Subcutaneous abdominal adipose tissue (tissue), 5 donors: ENCODE measurements around the gene GJB3.
"Not testable (repeated sequence)": the region's sequence is repeated elsewhere in the genome, so short reads cannot be mapped to it uniquely, and the experiment has no call there.

Experiments used
- H3K27ac ChIP-seq: one replicate; pipeline ENCODE4 v1.7.0; 2013; ENCODE audit warnings: low read depth, mild to moderate bottlenecking, inconsistent platforms, low read length, moderate library complexity
- H3K27me3 ChIP-seq, 5 donors: one replicate each; pipeline ENCODE4 v1.7.0; 2013; ENCODE audit warnings: low read length in 5 of 5, inconsistent platforms in 1 of 5; ENCODE audit not compliant: control insufficient read depth in 5 of 5, insufficient read depth in 4 of 5
- H3K36me3 ChIP-seq, 5 donors: one replicate each; pipeline ENCODE4 v1.7.0; 2013; ENCODE audit warnings: low read length in 5 of 5; ENCODE audit not compliant: control insufficient read depth in 5 of 5, insufficient read depth in 5 of 5
- H3K4me1 ChIP-seq, 5 donors: one replicate each; pipeline ENCODE4 v1.7.0; 2013; ENCODE audit warnings: low read length in 5 of 5, mild to moderate bottlenecking in 3 of 5, moderate library complexity in 1 of 5; ENCODE audit not compliant: control insufficient read depth in 5 of 5, insufficient read depth in 5 of 5
- H3K4me3 ChIP-seq, 5 donors: one replicate each; pipeline ENCODE4 v1.7.0; 2013; ENCODE audit warnings: low read length in 5 of 5, low read depth in 1 of 5
- H3K9ac ChIP-seq, 5 donors: one replicate each; pipeline ENCODE4 v1.7.0; 2013; ENCODE audit warnings: low read length in 5 of 5, mild to moderate bottlenecking in 4 of 5, moderate library complexity in 3 of 5
- H3K9me3 ChIP-seq, 5 donors: one replicate each; pipeline ENCODE4 v1.7.0; 2013; ENCODE audit warnings: low read length in 5 of 5; ENCODE audit not compliant: control insufficient read depth in 5 of 5
- donor health status: healthy.
- donor health status: healthy.
- donor health status: healthy.
- donor health status: healthy.
- donor health status: healthy.

GJB3 gene

DNA sequence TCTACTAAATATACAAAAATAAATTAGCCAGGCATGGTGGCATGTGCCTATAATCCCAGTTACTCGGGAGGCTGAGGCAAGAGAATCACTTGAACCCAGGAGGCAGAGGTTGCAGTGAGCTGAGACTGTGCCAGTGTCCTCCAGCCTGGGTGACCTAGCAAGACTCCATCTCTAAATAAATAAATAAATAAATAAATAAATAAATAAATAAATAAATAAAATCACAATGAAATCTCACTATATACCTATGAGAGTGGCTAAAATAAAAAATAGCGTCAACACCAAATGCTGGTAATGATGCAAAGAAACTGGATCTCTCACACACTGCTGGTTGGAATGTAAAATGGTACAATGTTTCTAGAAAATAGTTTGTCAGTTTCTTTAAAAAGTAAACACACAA lies 37.8 kb downstream of the GJB3 start:
- not testable (repeated sequence) for H3K4me3 ChIP-seq, H3K27ac ChIP-seq, H3K4me1 ChIP-seq, H3K36me3 ChIP-seq, H3K9ac ChIP-seq, H3K27me3 ChIP-seq, H3K9me3 ChIP-seq

DNA sequence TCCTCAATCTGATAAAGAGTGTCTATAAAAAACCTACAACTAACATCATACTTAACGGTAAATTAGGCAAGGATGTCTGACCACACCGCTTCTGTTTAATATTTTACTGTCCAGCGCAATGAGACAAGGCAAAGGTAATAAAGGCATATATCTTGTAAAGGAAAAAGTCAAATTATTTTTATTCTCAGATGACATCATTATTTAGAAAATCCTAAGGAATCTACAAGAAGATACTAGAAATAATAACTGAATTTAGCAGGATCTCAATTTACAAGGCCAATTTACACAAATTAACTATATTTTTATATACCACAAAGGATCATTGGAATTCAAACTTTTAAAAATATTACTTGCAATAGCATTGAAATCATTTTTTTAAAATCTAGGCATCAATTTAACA lies 41.2 kb downstream of the GJB3 start:
- Histone ChIP-seq H3K4me1 (peaks cover 0 to 6% (median 0%) of the 10 kb centered on the region in 5 donors), H3K27ac (no peak overlapping the region), H3K36me3 (peaks cover 0 to 5% (median 0%) of the 10 kb centered on the region in 5 donors), H3K4me3 (no peak overlapping the region), H3K9ac (no peak overlapping the region), H3K27me3 (no peaks in the 10 kb centered on the region), H3K9me3 (peaks cover 0 to 12% (median 7%) of the 10 kb centered on the region in 5 donors)

DNA sequence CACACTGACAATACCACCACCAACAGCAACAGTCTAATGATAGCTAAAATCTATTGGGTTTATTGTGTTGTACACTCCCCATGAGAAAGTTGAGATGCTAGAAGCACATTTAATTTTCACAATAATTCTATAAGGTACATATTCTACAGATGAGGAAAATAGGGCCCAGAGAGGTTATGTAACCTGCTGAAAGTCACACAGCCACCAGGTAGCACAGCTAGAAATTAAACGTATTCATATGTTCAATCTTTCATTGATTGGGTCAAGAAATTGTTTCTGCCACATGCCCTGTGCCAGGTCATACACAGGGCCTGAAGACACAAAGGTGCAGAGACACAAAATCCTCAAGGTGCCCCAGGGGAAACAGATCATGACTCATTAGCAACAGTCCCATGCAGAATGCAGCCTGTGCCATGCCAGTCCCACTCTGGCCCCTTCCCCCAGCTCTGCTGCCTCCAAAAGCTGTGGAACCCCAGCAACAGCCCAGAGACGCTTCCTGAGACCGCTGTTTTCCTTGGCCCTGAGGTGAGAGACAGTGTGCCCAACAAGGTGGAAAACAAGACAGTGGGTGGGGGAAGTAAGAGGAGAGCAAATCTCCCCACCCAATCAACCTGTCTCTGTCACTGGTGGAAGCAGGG lies 43.9 kb downstream of the GJB3 start:
- no peak overlapping the region for H3K4me3 ChIP-seq
- no peak overlapping the region for H3K9ac ChIP-seq
- H3K27ac ChIP-seq: no peak overlapping the region
- peaks cover 0 to 11% (median 0%) of the 10 kb centered on the region in 5 donors for H3K4me1 ChIP-seq
- peaks cover 0 to 12% (median 7%) of the 10 kb centered on the region in 5 donors for H3K9me3 ChIP-seq
- H3K36me3 ChIP-seq: peaks cover 0 to 5% (median 0%) of the 10 kb centered on the region in 5 donors
- no peaks in the 10 kb centered on the region for H3K27me3 ChIP-seq

DNA sequence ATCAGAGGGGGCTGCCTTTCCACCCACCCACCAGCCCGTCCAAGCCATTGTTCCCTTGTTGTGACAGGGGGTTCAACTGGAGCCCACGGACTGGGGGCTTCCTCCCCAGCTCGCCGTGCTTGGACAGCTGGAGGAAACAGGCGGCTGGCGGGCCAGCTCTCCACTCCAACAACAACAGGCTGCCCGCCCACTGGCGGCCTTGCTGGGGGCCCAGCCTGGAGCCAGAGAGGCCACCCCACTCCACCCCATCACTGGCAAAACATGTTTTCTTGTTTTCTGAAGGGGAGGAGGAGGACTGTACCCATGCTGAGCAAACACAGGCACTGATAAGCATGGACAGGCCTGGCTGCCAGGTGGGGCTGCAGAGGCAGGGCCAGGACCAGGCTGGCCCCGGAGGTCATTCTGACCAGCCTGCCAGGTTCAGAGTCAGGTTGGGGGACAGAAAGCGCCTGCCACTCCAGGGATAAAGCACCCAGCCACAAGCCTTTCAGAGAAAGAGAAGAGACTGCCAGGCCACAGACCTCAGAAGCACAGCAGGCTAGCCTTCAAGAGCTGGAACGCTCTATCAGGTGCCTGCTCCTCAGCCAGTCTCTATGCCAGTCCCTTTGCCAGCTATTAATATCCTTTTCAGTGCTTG lies 44.6 kb downstream of the GJB3 start:
- Histone ChIP-seq H3K36me3 (peaks cover 0 to 5% (median 0%) of the 10 kb centered on the region in 5 donors), H3K9me3 (peaks cover 0 to 12% (median 7%) of the 10 kb centered on the region in 5 donors), H3K27me3 (no peaks in the 10 kb centered on the region), H3K4me3 (no peak overlapping the region), H3K9ac (no peak overlapping the region), H3K27ac (no peak overlapping the region), H3K4me1 (peaks cover 0 to 11% (median 0%) of the 10 kb centered on the region in 5 donors)

DNA sequence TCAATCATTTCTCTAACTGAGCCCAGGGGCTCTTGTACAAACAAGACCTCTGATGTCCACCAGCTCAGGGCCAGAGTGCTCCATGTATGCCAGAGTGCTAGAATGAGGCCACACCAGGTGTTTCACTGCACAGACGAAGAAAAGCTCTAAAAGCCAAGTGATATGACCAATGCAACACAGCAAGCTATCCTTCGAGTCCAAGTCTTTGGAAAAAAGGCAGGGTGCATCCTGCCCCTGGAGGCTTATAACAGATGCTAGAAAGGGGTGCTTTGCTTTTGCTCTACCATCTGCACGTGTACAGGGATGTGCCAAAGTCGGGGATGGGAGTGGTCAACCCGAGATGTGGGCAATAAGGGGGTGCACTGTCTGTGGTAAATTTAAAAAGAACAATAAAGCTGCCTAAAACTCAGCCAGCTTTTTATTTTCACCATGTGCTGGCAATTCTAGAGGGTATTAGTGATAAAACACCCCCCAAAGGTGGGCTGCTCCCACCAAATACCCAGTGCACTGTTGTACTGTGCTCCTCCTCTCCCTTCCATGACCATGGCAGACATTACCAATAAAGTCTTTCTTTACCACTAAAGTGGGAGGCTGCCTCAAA lies 46.4 kb downstream of the GJB3 start:
- no peaks in the 10 kb centered on the region for H3K27me3 ChIP-seq
- no peak overlapping the region for H3K9ac ChIP-seq
- H3K36me3 ChIP-seq: peaks cover 0 to 8% (median 0%) of the 10 kb centered on the region in 5 donors
- no peak overlapping the region for H3K27ac ChIP-seq
- H3K4me1 ChIP-seq: peaks cover 0 to 17% (median 0%) of the 10 kb centered on the region in 5 donors
- H3K4me3 ChIP-seq: no peak overlapping the region
- H3K9me3 ChIP-seq: peaks cover 0 to 8% (median 5%) of the 10 kb centered on the region in 5 donors

DNA sequence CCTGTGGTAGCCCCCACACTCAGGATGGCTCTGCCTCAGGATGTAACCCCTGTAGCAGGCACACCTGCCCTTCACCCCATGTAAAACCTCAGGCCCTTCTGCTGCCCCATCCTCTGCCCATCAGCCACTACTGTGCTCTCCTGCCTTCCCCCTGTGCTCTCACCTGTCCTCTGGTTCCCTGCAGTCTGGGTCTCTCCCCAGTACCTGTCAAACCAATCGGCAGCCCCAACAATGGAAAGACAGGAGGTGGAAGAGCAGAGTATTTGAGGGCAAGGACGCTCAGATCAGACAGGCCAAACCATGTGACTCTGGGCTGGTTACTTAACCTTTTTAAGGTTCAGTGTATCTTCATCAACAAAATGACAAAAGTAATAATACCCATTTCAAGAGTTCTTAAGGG lies 47.6 kb downstream of the GJB3 start:
- Histone ChIP-seq H3K4me1 (peaks cover 0 to 20% (median 0%) of the 10 kb centered on the region in 5 donors), H3K4me3 (no peak overlapping the region), H3K27me3 (no peaks in the 10 kb centered on the region), H3K27ac (no peak overlapping the region), H3K36me3 (peaks cover 0 to 7% (median 5%) of the 10 kb centered on the region in 5 donors), H3K9me3 (peaks cover 0 to 7% (median 2%) of the 10 kb centered on the region in 5 donors), H3K9ac (no peak overlapping the region)

DNA sequence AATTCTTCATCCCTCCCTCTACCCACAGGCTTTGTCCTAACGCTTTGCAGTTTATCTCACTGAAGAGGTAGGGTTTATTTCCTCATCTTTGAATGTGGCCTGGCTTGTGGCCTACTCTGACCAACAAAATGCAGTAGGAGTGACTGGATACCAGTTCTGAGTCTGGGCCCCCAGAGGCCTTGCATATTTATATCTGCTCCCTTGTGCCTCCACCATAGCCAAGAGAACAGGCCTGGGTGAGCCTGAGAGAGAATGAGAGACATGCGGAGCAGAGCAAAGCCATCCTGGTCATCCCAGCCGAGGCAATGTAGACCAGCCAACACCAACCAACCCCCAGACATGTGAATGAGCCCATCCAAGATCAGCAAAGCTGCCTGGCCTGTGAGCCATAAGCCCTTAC lies 48.2 kb downstream of the GJB3 start:
- Histone ChIP-seq H3K4me3 (no peak overlapping the region), H3K27ac (no peak overlapping the region), H3K9me3 (peaks cover 0 to under 1% (median 0%) of the 10 kb centered on the region in 5 donors), H3K36me3 (peaks cover 0 to 6% (median 3%) of the 10 kb centered on the region in 5 donors), H3K9ac (no peak overlapping the region), H3K4me1 (peaks cover 0 to 22% (median 0%) of the 10 kb centered on the region in 5 donors), H3K27me3 (no peaks in the 10 kb centered on the region)

DNA sequence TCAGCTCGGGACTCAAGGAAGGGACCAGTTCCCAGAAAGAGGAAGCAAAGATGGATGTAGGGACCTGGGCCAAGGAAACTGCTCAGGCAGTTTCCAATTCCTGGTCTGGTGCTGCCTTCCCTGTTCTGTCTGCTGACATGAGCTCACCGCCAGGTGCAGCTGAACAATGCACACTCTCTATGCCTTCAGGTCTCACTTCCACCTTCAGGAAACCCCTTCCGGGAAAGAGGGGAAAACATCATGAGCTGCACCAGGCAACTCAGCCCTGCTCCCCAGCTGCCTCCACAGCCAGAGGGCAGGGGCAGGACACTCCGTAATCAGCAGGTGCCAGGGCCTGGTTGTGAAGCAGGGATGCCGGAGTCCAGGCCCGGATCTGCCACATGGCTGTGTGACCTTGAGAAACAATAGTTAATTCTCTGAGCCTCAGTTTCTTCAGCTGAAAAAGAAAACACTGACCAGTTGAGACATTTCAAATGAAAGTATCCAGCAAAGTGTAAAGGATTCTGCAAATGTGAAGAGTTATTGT lies 50.8 kb downstream of the GJB3 start:
- Histone ChIP-seq H3K4me1 (peaks cover 0 to 39% (median 8%) of the 10 kb centered on the region in 5 donors), H3K27ac (no peak overlapping the region), H3K27me3 (no peaks in the 10 kb centered on the region), H3K4me3 (no peak overlapping the region), H3K9ac (no peak overlapping the region), H3K36me3 (peaks cover 0 to 6% (median 3%) of the 10 kb centered on the region in 5 donors), H3K9me3 (no peaks in the 10 kb centered on the region)

DNA sequence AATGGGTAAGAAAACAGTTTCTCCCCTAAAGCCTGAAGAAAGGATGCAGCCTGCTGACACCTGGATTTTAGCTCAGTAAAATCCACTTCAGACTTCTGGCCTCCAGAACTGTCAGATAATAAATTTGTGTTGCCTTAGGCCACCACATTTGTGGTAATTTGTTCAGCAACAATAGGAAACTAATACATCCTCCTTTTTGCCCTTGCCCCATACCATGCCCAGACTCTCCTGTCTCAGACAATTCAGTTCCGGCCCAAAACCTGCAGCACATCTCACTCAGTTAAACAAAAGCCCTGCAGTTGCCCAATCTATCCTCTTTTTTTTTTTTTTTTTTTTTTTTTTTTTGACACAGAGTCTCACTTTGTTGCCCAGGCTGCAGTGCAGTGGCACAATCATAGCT lies 52.7 kb downstream of the GJB3 start:
- Histone ChIP-seq H3K4me3 (no peak overlapping the region), H3K4me1 (peaks cover 0 to 56% (median 10%) of the 10 kb centered on the region in 5 donors), H3K9ac (no peak overlapping the region), H3K27me3 (no peaks in the 10 kb centered on the region), H3K27ac (no peak overlapping the region), H3K36me3 (peaks cover 0 to 6% (median 3%) of the 10 kb centered on the region in 5 donors), H3K9me3 (no peaks in the 10 kb centered on the region)
